Activated CD4-positive, alpha-beta memory T cell treated with anti-CD3 and anti-CD28 coated beads, Interleukin-2, amount 10 ng/mL, durations not matched to agents 7 days and 5 days (primary cell): Measurements from ENCODE around the gene CTU2. TPM values are rescaled to one million over a fixed set of nuclear protein-coding genes. Genes with fewer than 3 reads are reported as not detected.

Source experiments
- CTCF ChIA-PET: fragments of 350-600 bp; sonication (Branson Sonifier 250); formaldehyde crosslinking; loops from one replicate; lab custom pipeline; 2021; ENCODE audit warnings: antibody characterized with exemption, inconsistent platforms; lab: Charles Lee
- POLR2A ChIA-PET: fragments of 350-600 bp; sonication (Branson Sonifier 250); formaldehyde crosslinking; loops from one replicate; lab custom pipeline; 2021; ENCODE audit warnings: antibody characterized with exemption; lab: Charles Lee
- DNase-seq: peaks from one replicate; pipeline ENCODE4 v3.0.0-alpha.2; 2020
- H3K27ac Mint-ChIP-seq: one replicate; pipeline ENCODE4 v1.8.0; 2021; ENCODE audit warnings: mild to moderate bottlenecking, mixed read lengths
- H3K27me3 Mint-ChIP-seq: one replicate; pipeline ENCODE4 v1.8.0; 2021; ENCODE audit warnings: mixed read lengths
- H3K36me3 Mint-ChIP-seq: one replicate; pipeline ENCODE4 v1.8.0; 2021; ENCODE audit warnings: low read depth, mixed read lengths
- H3K4me1 Mint-ChIP-seq: one replicate; pipeline ENCODE4 v1.8.0; 2021; ENCODE audit warnings: mixed read lengths
- H3K4me3 Mint-ChIP-seq: one replicate; pipeline ENCODE4 v1.8.0; 2021; ENCODE audit warnings: mild to moderate bottlenecking, mixed read lengths
- H3K9me3 Mint-ChIP-seq: one replicate; pipeline ENCODE4 v1.8.0; 2021; ENCODE audit warnings: mixed read lengths
- total RNA-seq, 2 experiments: library from RNA; stranded (reverse); gene quantifications; one replicate each; pipeline ENCODE4 v1.2.3, GENCODE V29; 2021

Gene CTU2
- total RNA-seq, 2 experiments from 2014 or later, result 16.5 to 17.3 TPM

DNA sequence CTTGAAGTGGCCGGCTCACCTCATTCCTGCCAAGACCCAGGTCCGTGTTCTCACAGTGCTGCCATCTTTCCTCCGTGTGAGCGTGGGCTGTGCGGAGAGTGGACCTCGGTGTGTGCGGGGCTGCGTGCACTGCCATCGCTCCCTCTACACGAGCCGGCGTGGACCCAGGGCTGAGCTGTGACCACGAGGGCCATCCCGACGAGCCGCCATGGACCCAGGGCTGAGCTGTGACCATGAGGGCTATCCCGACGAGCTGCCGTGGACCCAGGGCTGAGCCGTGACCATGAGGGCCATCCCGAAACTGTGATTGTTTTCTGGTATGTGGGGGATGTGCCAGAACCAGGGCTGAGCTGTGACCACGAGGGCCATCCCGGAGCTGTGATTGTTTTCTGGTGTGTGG lies 34.5 kb upstream of the CTU2 start:
- no peaks in the 10 kb centered on the region for H3K4me1 Mint-ChIP-seq
- H3K27me3 Mint-ChIP-seq, result no peaks in the 10 kb centered on the region
- ChIA-PET POLR2A (interaction anchor here (0.9 to 2.9 kb wide), 2 partner anchors 8 to 52 kb away, joined by 3 to 11 read pairs; partner anchors contain the start of gene MVD), CTCF (no interaction called here)
- H3K27ac Mint-ChIP-seq, result no peak overlapping the region
- no peak for DNase-seq
- H3K36me3 Mint-ChIP-seq, result peaks cover 8% of the 10 kb centered on the region
- no peak overlapping the region for H3K4me3 Mint-ChIP-seq
- H3K9me3 Mint-ChIP-seq, result no peaks in the 10 kb centered on the region

DNA sequence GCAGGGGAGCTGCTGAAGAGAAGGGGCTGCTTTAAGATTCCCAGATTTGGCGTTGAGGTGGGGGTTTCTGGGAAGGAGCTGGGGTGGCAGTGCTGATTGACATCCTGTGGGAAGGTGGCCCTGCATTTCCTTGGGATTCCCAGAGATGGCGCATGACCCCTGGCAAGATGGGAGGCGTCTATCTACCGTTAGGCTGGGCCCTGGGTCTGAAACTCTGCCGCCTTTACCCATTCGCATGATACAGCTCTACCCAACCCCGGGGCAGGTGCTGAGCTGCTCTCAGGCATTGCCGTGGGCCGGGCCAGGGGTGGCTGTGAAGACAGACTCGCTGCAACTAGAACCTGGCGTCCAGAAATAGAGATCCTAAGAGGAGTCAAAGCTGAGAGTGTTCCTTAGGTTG lies 33.5 kb upstream of the CTU2 start:
- H3K4me1 Mint-ChIP-seq, result no peaks in the 10 kb centered on the region
- H3K27ac Mint-ChIP-seq, result no peak overlapping the region
- H3K36me3 Mint-ChIP-seq, result peaks cover 11% of the 10 kb centered on the region
- H3K27me3 Mint-ChIP-seq, result no peaks in the 10 kb centered on the region
- DNase-seq, result no peak
- POLR2A ChIA-PET, result interaction anchor here (2.9 kb wide), 1 partner anchor 9 kb away, joined by 11 read pairs; the partner anchor contains the start of gene MVD
- H3K4me3 Mint-ChIP-seq, result no peak overlapping the region
- H3K9me3 Mint-ChIP-seq, result no peaks in the 10 kb centered on the region
- CTCF ChIA-PET, result no interaction called here

DNA sequence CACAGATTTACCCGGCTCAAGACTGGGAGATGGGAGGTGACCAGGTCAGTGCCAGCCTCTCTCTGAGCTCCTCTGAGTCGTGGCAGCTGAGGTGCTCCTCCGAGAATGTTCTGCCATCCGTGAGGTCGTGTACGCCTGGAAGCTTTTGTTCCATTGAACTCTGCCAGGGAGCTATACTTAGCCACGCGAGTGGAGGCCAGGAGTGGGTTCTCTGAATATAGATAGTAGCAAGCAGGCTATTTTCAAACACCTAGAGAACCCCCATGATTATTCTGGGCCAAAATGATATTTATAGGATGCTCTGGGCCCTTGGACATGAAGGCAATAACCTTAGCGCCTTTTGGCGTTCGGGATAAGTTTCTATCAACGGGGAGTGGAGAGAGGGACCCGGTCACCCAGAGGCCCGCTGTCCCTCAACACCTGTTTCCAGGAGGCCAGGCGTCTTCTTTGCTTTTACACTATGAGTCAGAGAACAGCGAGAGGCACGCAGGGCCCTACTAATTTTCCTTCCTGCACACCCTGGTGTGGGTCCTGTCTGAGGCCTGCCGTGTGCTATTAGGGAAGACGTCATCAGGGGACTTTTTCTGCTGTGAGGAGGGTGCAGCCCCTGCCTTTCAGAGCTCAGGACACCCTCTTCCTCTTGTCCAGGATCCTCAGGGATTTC lies 32.5 kb upstream of the CTU2 start:
- ChIA-PET CTCF (no interaction called here), POLR2A (interaction anchor here (2.9 kb wide), 1 partner anchor 10 kb away, joined by 11 read pairs; the partner anchor contains the start of gene MVD)
- Mint-ChIP-seq H3K27me3 (no peaks in the 10 kb centered on the region), H3K9me3 (no peaks in the 10 kb centered on the region), H3K4me1 (no peaks in the 10 kb centered on the region), H3K27ac (no peak overlapping the region), H3K4me3 (no peak overlapping the region), H3K36me3 (peaks cover 7% of the 10 kb centered on the region)
- DNase-seq, result no peak

DNA sequence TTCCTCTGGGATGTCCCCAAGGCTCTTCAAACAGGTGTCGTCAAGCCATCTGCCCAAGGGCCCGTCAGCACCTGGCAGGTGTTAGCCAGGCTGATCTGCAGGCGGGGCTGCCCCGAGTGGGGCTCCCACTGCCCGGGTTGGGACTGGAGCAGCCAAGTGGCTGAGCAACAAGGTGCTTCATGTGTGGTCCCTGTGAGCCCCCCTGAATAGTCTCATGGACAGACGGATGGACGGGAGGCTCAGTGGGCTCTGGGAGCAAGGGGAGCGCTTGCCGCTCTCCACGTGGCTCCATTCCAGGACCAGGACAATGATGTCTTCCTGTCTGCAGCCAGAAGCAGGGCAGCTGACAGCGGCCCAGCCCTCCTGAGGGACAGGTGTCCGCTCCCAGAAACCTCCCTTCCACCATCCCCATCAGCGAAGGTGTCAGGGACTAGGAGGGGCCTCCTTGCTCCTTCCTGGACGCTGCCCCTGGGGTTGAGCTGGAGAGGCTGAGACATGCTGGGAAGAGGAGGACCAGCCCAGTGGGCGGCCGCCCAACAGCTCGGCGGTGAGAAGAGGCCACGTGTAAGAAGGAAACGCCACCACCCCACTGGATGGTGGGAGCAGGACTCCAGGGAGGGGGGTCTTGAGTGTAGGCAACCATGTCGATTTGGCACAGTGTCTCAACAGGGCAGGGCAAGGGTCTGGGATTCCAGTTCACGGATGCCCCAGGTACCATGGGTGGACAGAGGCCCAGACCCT lies 29.6 kb upstream of the CTU2 start:
- CTCF ChIA-PET, result no interaction called here
- Mint-ChIP-seq H3K9me3 (no peaks in the 10 kb centered on the region), H3K36me3 (peaks cover 18% of the 10 kb centered on the region), H3K4me1 (peaks cover 11% of the 10 kb centered on the region), H3K27ac (no peak overlapping the region), H3K27me3 (no peaks in the 10 kb centered on the region), H3K4me3 (no peak overlapping the region)
- no peak for DNase-seq
- POLR2A ChIA-PET, result interaction anchor here (1.5 kb wide), 1 partner anchor 26 kb away, joined by 3 read pairs; no protein-coding TSS in a partner anchor

DNA sequence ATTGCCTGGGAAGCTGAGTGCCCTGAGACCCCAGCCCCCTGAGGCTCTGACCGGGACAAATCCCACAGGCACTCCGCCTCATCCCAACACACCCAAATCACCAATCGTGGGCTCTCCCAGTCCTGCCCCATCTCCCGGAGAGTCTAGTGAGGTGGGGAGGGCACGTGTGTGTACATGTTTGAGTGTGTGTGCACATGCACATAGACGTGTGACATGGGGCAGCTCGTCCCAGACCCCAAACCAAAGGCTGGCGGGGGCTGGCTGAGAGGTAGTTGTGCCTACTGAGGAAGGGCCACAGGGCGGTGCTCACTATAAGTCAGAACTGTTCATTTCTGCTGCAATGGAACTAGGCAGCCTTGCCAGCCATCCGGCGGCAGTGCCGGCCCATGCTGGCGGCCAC lies 28.6 kb upstream of the CTU2 start:
- POLR2A ChIA-PET, result interaction anchor here (1.5 kb wide), 1 partner anchor 25 kb away, joined by 3 read pairs; no protein-coding TSS in a partner anchor
- CTCF ChIA-PET, result no interaction called here
- H3K27me3 Mint-ChIP-seq, result no peaks in the 10 kb centered on the region
- no peak for DNase-seq
- no peak overlapping the region for H3K4me3 Mint-ChIP-seq
- no peak overlapping the region for H3K27ac Mint-ChIP-seq
- H3K9me3 Mint-ChIP-seq, result no peaks in the 10 kb centered on the region
- peaks cover 24% of the 10 kb centered on the region for H3K36me3 Mint-ChIP-seq
- H3K4me1 Mint-ChIP-seq, result peaks cover 20% of the 10 kb centered on the region

DNA sequence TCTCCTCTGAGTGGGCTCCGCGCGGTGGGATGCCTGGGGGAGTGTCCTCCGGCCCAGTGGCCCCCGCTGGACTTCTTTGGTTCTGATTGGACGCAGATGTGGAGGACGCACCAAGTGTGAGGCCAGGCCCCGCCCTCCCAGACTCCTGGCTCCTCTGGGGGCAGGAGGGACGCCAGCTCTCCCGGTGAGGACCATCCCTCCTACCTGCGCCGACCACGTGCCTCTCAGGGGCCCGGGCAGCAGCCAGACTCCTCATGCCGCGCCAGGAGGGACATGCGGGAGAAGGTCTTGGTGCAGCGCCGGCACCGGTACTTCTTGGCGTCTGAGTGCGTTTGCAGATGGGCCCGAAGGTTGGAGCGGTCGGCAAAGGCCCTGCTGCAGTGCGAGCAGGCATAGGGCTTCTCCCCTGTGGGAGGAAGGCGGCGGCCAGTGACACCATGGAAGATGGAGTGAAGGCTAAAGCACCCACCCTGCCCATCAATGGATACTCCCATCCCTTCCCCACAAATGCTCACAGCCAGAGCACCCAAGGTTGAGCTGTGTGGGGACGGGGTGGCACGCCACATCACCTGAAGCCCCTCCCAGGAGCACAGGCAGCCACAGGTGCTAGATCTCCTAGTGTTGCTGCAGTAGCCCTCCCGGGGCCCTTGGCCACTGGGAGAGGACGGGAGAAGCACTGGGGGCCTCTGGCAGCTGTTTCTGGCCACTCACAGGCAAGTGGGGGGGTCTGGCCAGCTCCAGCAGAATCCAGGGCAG lies 27.9 kb upstream of the CTU2 start:
- Mint-ChIP-seq H3K4me1 (peaks cover 23% of the 10 kb centered on the region), H3K4me3 (no peak overlapping the region), H3K36me3 (peaks cover 24% of the 10 kb centered on the region), H3K27ac (no peak overlapping the region), H3K9me3 (no peaks in the 10 kb centered on the region), H3K27me3 (no peaks in the 10 kb centered on the region)
- CTCF ChIA-PET, result interaction anchor here (4.5 kb wide), 1 partner anchor 24 kb away, joined by 26 read pairs; no protein-coding TSS in a partner anchor
- POLR2A ChIA-PET, result no interaction called here
- no peak for DNase-seq

DNA sequence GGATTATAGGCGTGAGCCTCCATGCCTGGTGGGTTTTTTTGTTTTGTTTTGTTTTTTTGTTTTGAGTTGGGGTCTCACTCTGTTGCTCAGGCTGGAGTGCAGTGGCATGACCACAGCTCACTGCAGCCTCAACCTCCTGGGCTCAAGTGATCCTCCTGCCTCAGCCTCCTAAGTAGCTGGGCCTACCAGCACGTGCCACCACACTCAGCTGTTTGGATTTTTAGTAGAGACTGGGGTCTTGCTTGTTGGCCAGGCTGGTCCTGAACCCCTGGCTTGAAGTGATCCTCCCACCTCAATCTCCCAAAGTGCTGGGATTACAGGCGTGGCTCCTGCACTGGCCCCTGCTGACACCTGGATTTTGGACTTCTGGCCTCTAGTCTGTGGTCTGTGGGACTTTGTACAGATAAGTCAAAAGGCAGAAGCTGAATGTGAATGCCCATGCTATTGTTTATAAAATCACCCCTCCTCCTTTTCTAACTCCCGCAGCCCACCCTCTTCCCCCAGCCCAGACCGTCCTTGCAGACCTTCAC lies 25.7 kb upstream of the CTU2 start:
- no peak for DNase-seq
- no peaks in the 10 kb centered on the region for H3K9me3 Mint-ChIP-seq
- CTCF ChIA-PET, result interaction anchor here (1.1 to 4.5 kb wide), 5 partner anchors 22 to 120 kb away, joined by 4 to 26 read pairs (median 5); no protein-coding TSS in a partner anchor
- H3K27me3 Mint-ChIP-seq, result no peaks in the 10 kb centered on the region
- peaks cover 29% of the 10 kb centered on the region for H3K36me3 Mint-ChIP-seq
- H3K4me3 Mint-ChIP-seq, result peak overlapping the region; percentile 68
- POLR2A ChIA-PET, result interaction anchor here (0.8 to 4.2 kb wide), 5 partner anchors 11 to 125 kb away, joined by 3 to 48 read pairs (median 4); no protein-coding TSS in a partner anchor
- H3K27ac Mint-ChIP-seq, result peak overlapping the region; percentile 92
- peaks cover 41% of the 10 kb centered on the region for H3K4me1 Mint-ChIP-seq

DNA sequence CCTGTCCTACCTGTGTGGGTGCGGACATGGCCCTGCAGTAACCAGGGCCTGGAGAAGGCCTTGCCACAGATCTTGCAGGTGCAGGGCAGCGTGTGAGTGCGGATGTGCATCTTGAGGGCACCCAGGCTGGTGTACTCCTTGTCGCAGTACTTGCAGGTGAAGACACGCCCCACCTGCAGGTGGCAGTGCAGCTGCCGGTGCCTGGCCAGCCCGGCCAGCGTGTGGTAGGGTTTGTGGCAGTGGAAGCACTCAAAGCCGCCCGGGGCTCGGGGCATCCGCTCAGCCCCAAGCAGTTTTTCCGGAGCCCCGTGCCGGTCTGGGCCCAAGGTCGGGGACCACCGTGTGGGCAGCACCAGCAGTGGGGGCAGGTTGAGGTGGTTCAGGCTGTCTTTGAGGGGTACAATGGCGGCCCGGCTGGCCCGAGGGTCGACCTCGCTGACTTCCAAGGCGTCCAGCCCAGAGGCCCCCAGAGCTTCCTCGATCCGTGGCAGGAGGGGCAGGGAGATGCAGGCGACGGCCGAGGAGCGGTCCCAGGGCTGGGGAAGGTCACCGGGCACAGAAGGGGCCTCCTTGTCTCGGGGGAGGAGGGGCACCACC lies 25.1 kb upstream of the CTU2 start:
- no peaks in the 10 kb centered on the region for H3K27me3 Mint-ChIP-seq
- peak; percentile 67 for DNase-seq
- H3K27ac Mint-ChIP-seq, result peak overlapping the region; percentile 92
- ChIA-PET CTCF (interaction anchor here (0.8 to 4.5 kb wide), 5 partner anchors 21 to 111 kb away, joined by 4 to 26 read pairs (median 5); partner anchors contain the start of gene ZC3H18), POLR2A (interaction anchor here (0.8 to 4.2 kb wide), 6 partner anchors 12 to 125 kb away, joined by 3 to 48 read pairs (median 4); no protein-coding TSS in a partner anchor)
- peaks cover 29% of the 10 kb centered on the region for H3K36me3 Mint-ChIP-seq
- H3K4me1 Mint-ChIP-seq, result peaks cover 41% of the 10 kb centered on the region
- no peaks in the 10 kb centered on the region for H3K9me3 Mint-ChIP-seq
- peak overlapping the region; percentile 68 for H3K4me3 Mint-ChIP-seq

DNA sequence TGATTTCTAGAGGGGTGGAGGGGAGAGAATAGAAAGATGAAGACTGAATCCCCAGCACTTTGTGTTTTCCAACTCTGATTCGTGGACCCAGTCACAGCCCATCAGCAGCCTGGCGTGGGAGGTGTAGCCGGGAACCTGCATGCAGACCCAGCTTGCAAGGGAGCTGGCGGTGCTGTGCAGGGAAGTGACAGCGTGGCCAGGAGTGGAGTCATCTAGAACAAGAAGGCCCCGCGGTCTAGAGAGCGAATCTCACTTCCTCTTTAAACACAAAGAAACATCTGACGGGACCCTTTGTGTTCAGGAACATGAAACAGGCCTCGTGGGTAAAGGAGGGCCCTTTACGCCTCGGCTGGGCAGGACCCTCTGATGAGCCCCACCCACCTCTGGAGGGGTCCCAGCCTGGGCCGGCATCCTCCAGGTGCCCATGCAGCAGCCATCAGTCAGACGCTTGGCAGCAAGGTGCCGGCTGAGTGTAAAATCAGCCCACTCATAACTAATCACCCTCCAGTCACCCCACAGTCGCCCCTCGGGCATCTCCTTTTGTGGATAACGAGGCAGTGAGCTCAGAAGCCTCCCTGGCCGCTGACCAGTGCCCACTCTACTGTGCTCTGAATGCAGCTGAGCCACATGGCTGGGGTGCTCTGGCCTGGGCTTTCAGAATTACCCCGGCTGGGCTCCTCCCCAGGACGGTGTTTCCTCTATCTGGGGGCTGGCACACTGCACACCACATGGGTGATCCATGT lies 24.4 kb upstream of the CTU2 start:
- Mint-ChIP-seq H3K4me3 (peak overlapping the region; percentile 68), H3K4me1 (peaks cover 41% of the 10 kb centered on the region), H3K27me3 (no peaks in the 10 kb centered on the region), H3K27ac (peak overlapping the region; percentile 92), H3K36me3 (peaks cover 29% of the 10 kb centered on the region), H3K9me3 (no peaks in the 10 kb centered on the region)
- DNase-seq, result peak; percentile 77
- ChIA-PET POLR2A (interaction anchor here (0.8 to 4.2 kb wide), 6 partner anchors 11 to 124 kb away, joined by 3 to 48 read pairs (median 4); no protein-coding TSS in a partner anchor), CTCF (interaction anchor here (0.8 to 4.5 kb wide), 4 partner anchors 21 to 111 kb away, joined by 4 to 26 read pairs (median 6); partner anchors contain the start of gene ZC3H18)

DNA sequence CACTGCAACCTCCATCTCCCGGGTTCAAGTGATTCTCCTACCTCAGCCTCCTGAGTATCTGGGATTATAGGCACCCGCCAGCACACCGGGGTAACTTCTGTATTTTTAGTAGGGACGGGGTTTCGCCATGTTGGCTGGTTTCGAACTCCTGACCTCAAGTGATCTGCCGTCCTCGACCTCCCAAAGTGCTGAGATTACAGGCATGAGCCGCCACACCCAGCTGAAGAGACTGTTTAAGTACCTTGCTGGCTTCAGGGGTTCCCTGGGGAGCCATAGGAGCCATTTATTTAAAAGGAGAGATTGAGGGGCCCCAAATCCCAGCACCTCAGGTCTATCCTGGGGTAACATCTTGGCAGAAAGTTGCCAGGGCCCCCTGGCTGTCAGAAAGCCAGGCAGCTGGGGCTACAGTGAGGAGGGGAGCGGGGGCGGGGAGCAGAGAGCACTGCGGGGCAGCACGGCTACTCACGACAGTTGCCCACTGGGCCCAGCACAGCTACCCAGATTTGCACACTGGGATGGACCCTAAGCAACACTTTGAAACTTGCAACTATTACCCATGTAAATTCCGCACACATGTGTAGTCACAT lies 21.6 kb upstream of the CTU2 start:
- ChIA-PET CTCF (interaction anchor here (0.6 to 1.9 kb wide), 8 partner anchors 9 to 95 kb away, joined by 3 to 7 read pairs (median 4); no protein-coding TSS in a partner anchor), POLR2A (interaction anchor here (1.0 to 4.7 kb wide), 5 partner anchors 16 to 96 kb away, joined by 3 to 41 read pairs (median 3); no protein-coding TSS in a partner anchor)
- Mint-ChIP-seq H3K36me3 (peaks cover 22% of the 10 kb centered on the region), H3K4me3 (peak overlapping the region; percentile 76), H3K27ac (no peak overlapping the region), H3K4me1 (peaks cover 52% of the 10 kb centered on the region), H3K27me3 (no peaks in the 10 kb centered on the region), H3K9me3 (no peaks in the 10 kb centered on the region)
- no peak for DNase-seq
